A549 (cell line): ENCODE data around the gene FRAT2. TPM values are rescaled to one million over a fixed set of nuclear protein-coding genes. Genes with fewer than 3 reads are reported as not detected.

Experiments
- ATAC-seq, 2 experiments: fragments of 200-7000 bp in 1 of 2; fragments of >200 bp in 1 of 2; cut with Nextera tagmentation in 1 of 2; cut with Tn5 transposase in 1 of 2; 3 replicates each; pipeline versions ENCODE4 v1.8.0 to v1.9.1; 2018 to 2020; ENCODE audit warnings: mild to moderate bottlenecking in 1 of 2, moderate library complexity in 1 of 2
- CTCF ChIA-PET: fragments of 300-600 bp; sonication (Branson Sonifier 250); formaldehyde crosslinking; extraction: SDS; loops from one replicate; lab custom pipeline; 2021; ENCODE audit warnings: antibody characterized with exemption, inconsistent platforms; lab: Yijun Ruan, JAX
- POLR2A ChIA-PET: fragments of 350-600 bp; formaldehyde crosslinking; extraction: SDS; loops from one replicate; lab custom pipeline; 2021; ENCODE audit warnings: antibody characterized with exemption, inconsistent platforms; lab: Yijun Ruan, JAX
- DNase-seq, 2 experiments: peaks; one replicate each; pipeline versions ENCODE4 v3.0.0 to v3.0.0-alpha.2; 2011 to 2016; ENCODE audit warnings: low read depth in 1 of 2, low spot score in 1 of 2
- FAIRE-seq: peaks from 2 replicates; lab custom pipeline; 2011; peaks lifted over from hg19 to GRCh38; lab: Jason Lieb, UNC
- H3K27ac ChIP-seq, 2 experiments: fragments of >200 bp; sonication (Bioruptor Twin); formaldehyde crosslinking; 3 replicates each; pipeline ENCODE4 v1.5.1; 2016 to 2017
- H3K4me1 ChIP-seq: fragments of >200 bp; sonication (Bioruptor Twin); formaldehyde crosslinking; 3 replicates; pipeline ENCODE4 v1.6.1; 2016
- H3K4me2 ChIP-seq: fragments of >200 bp; sonication (Bioruptor Twin); formaldehyde crosslinking; 3 replicates; pipeline ENCODE4 v1.6.1; 2016
- H3K4me3 ChIP-seq: fragments of >200 bp; sonication (Bioruptor Twin); formaldehyde crosslinking; 3 replicates; pipeline ENCODE4 v1.5.1; 2016
- H3K9me3 ChIP-seq: fragments of >200 bp; sonication (Bioruptor Twin); formaldehyde crosslinking; 3 replicates; pipeline ENCODE4 v1.6.1; 2016
- BHLHE40 ChIP-seq: IDR thresholded peaks from 2 replicates; pipeline ENCODE4 v1.6.1; 2012; ENCODE audit warnings: low read depth, low read length, inconsistent platforms
- CHD4 ChIP-seq: fragments of 200-600 bp; sonication (generic); IDR thresholded peaks from 2 replicates; pipeline ENCODE4 v1.6.1; 2016; ENCODE audit warnings: antibody characterized with exemption, mild to moderate bottlenecking, borderline replicate concordance
- EHF ChIP-seq: fragments of 250-450 bp; sonication (Bioruptor Pico); IDR thresholded peaks from 2 replicates; pipeline ENCODE4 v1.5.0; 2020; ENCODE audit warnings: mild to moderate bottlenecking
- EHMT2 ChIP-seq: fragments of 200-600 bp; sonication (generic); IDR thresholded peaks from 2 replicates; pipeline ENCODE4 v1.6.1; 2016; ENCODE audit warnings: antibody characterized with exemption, low read depth, mild to moderate bottlenecking, moderate library complexity
- ESRRA ChIP-seq: fragments of 150-350 bp; IDR thresholded peaks from 2 replicates; pipeline ENCODE4 v1.6.1; 2014; ENCODE audit warnings: mild to moderate bottlenecking, low read length, borderline replicate concordance
- FOXS1 ChIP-seq: fragments of 250-450 bp; sonication (Bioruptor Pico); IDR thresholded peaks from 2 replicates; pipeline ENCODE4 v1.5.0; 2020; ENCODE audit warnings: mild to moderate bottlenecking, moderate library complexity
- GATA3 ChIP-seq: IDR thresholded peaks from 2 replicates; pipeline ENCODE4 v1.6.1; 2012; ENCODE audit warnings: borderline replicate concordance
- JUN ChIP-seq, 2 experiments: fragments of >200 bp; sonication (Bioruptor Twin); formaldehyde crosslinking; IDR thresholded peaks; 2 replicates in 1 of 2; 3 replicates in 1 of 2; pipeline ENCODE4 v1.6.1; 2016 to 2017
- MAFK ChIP-seq: fragments of 450-650 bp; IDR thresholded peaks from 2 replicates; pipeline ENCODE4 v1.6.1; 2014; ENCODE audit not compliant: partially characterized antibody
- NPAS2 ChIP-seq: fragments of 250-450 bp; sonication (Bioruptor Pico); IDR thresholded peaks from 2 replicates; pipeline ENCODE4 v1.8.0; 2022; ENCODE audit warnings: mild to moderate bottlenecking, moderate library complexity, borderline replicate concordance
- PHF8 ChIP-seq: fragments of 200-600 bp; sonication (generic); IDR thresholded peaks from 2 replicates; pipeline ENCODE4 v1.6.1; 2016; ENCODE audit warnings: low read depth, mild to moderate bottlenecking, antibody characterized with exemption, moderate library complexity, borderline replicate concordance
- POLR2A ChIP-seq: IDR thresholded peaks from 2 replicates; pipeline ENCODE4 v1.6.1; 2012; ENCODE audit warnings: mild to moderate bottlenecking, low read length
- RFX5 ChIP-seq: fragments of 450-650 bp; IDR thresholded peaks from 2 replicates; pipeline ENCODE4 v1.7.1; 2014; ENCODE audit warnings: antibody characterized with exemption, mild to moderate bottlenecking, moderate library complexity
- SMC3 ChIP-seq: fragments of >200 bp; sonication (Bioruptor Twin); formaldehyde crosslinking; IDR thresholded peaks from 3 replicates; pipeline ENCODE4 v1.6.1; 2018; ENCODE audit warnings: inconsistent platforms
- TFCP2L1 ChIP-seq: fragments of 250-450 bp; sonication (Bioruptor Pico); IDR thresholded peaks from 2 replicates; pipeline ENCODE4 v1.5.0; 2021; ENCODE audit warnings: mild to moderate bottlenecking
- ZFP36 ChIP-seq: fragments of 450-650 bp; IDR thresholded peaks from 2 replicates; pipeline ENCODE4 v1.6.1; 2014; ENCODE audit warnings: borderline replicate concordance; ENCODE audit not compliant: partially characterized antibody
- WGBS: methylation state at CpG from one replicate; pipeline ENCODE4 v1.1.6; 2017; ENCODE audit errors: missing lambda C conversion rate; 5-methylcytosine and 5-hydroxymethylcytosine counted together
- polyA plus RNA-seq, 4 experiments: library from polyadenylated mRNA; depleted of rRNA in 3 of 4; stranded (reverse); fragments of >200 nt; fragmentation: RNase III in 1 of 4; extraction: RNeasy Plus Mini Kit Qiagen cat#74134 plus additional on column Dnase treatment in 1 of 4; gene quantifications; 2 replicates in 3 of 4; 3 replicates in 1 of 4; pipeline ENCODE4 v1.2.3, GENCODE V29; 2011 to 2017
- TF ChIP-seq, protein P1 (sequence below): fragments of 250-450 bp; sonication (Bioruptor Pico); IDR thresholded peaks from 2 replicates; pipeline ENCODE4 v1.5.0; 2021; ENCODE audit warnings: mild to moderate bottlenecking, moderate library complexity, borderline replicate concordance
- TF ChIP-seq, protein P2 (sequence below): fragments of 200-600 bp; sonication (generic); IDR thresholded peaks from 2 replicates; pipeline ENCODE4 v1.6.1; 2016; ENCODE audit warnings: antibody characterized with exemption, mild to moderate bottlenecking, moderate library complexity
- TF ChIP-seq, protein P3 (sequence below): fragments of 450-650 bp; IDR thresholded peaks from 2 replicates; pipeline ENCODE4 v1.6.1; 2014; ENCODE audit warnings: antibody characterized with exemption
- TF ChIP-seq, protein P4 (sequence below): IDR thresholded peaks from 2 replicates; pipeline ENCODE4 v1.6.1; 2012
- TF ChIP-seq, protein P5 (sequence below): IDR thresholded peaks from 2 replicates; pipeline ENCODE4 v1.6.1; 2012; ENCODE audit warnings: low read depth, borderline replicate concordance
- TF ChIP-seq, protein P6 (sequence below): fragments of >200 bp; sonication (Bioruptor Twin); formaldehyde crosslinking; IDR thresholded peaks from 3 replicates; pipeline ENCODE4 v1.5.1; 2016
- TF ChIP-seq, protein P7 (sequence below): fragments of >200 bp; sonication (Bioruptor Twin); formaldehyde crosslinking; IDR thresholded peaks from 3 replicates; pipeline ENCODE4 v1.6.1; 2016

The FRAT2 gene
- polyA plus RNA-seq, 2 of the 4 experiments (the other 2 are of a cell fraction), result 4.1 to 5.0 TPM

DNA sequence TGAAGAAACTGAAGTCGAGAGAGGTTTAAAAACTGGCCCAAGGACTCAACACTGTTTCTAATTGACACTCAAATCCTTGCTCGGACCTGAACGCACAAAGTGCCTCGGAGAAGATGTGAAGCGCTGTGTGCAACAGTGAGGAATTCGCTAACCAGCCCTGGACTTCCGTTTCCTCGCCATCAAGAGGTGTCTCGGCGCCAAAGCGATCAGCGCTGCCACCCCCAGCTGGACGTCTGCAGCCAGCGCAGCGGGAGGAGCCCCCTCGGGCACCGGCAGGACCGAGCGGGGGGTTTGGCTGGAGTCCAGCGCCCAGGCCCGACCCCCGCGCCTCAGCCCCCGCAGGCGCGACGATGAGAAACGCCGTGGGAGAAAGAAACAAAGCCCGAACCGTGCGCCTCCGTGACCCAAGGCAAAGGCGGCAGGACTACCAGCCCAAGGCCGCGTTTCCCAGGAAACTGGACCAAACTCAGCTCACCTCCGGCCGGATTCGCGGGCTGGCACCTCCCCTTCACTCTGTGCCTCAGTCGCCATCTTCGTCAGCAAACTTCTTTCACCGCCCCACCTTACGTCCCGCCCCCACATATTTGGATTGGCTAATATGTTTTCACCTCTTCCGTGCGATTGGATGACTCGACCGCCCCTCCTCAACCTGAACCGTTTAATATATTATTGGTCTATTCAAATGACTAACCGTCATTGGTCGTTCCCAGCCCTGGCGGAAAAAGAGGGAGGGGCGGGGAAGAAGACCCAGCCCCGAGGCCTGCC is 42.2 kb downstream of the FRAT2 start, which contains the start of gene ARHGAP19:
ARHGAP19 (minus strand) TSS at position 541 of the 765 bp plus-strand sequence; CDS start at position 531, 10 bp downstream.
- FAIRE-seq (peak; percentile 61), ATAC-seq (peak; percentile 96 to 97), DNase-seq (peak; percentile 97 to 99)
- CTCF ChIA-PET, result interaction anchor here (0.8 to 3.6 kb wide), 9 partner anchors 11 to 41 kb away, joined by 3 to 28 read pairs (median 4); partner anchors contain the start of gene FRAT1
- Histone ChIP-seq H3K4me2 (peak within 1 kb of the TSS; percentile 91), H3K27ac (peak within 1 kb of the TSS; percentile 84 to 96), H3K9me3 (no peaks in the 10 kb centered on the region), H3K4me3 (peak within 1 kb of the TSS; percentile 57), H3K4me1 (peaks cover 12% of the 10 kb centered on the region)
- POLR2A ChIA-PET, result interaction anchor here (0.8 to 1.1 kb wide), 5 partner anchors 12 to 109 kb away, joined by 3 to 4 read pairs (median 4); partner anchors contain the start of genes FRAT1 and RRP12
- WGBS, result 1% methylated on average over 43 of the region's 55 CpGs
- TF ChIP-seq, protein P1, sequence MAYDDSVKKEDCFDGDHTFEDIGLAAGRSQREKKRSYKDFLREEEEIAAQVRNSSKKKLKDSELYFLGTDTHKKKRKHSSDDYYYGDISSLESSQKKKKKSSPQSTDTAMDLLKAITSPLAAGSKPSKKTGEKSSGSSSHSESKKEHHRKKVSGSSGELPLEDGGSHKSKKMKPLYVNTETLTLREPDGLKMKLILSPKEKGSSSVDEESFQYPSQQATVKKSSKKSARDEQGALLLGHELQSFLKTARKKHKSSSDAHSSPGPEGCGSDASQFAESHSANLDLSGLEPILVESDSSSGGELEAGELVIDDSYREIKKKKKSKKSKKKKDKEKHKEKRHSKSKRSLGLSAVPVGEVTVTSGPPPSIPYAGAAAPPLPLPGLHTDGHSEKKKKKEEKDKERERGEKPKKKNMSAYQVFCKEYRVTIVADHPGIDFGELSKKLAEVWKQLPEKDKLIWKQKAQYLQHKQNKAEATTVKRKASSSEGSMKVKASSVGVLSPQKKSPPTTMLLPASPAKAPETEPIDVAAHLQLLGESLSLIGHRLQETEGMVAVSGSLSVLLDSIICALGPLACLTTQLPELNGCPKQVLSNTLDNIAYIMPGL (CRISPR knock-in tag), result no peak
- TF ChIP-seq, protein P2, sequence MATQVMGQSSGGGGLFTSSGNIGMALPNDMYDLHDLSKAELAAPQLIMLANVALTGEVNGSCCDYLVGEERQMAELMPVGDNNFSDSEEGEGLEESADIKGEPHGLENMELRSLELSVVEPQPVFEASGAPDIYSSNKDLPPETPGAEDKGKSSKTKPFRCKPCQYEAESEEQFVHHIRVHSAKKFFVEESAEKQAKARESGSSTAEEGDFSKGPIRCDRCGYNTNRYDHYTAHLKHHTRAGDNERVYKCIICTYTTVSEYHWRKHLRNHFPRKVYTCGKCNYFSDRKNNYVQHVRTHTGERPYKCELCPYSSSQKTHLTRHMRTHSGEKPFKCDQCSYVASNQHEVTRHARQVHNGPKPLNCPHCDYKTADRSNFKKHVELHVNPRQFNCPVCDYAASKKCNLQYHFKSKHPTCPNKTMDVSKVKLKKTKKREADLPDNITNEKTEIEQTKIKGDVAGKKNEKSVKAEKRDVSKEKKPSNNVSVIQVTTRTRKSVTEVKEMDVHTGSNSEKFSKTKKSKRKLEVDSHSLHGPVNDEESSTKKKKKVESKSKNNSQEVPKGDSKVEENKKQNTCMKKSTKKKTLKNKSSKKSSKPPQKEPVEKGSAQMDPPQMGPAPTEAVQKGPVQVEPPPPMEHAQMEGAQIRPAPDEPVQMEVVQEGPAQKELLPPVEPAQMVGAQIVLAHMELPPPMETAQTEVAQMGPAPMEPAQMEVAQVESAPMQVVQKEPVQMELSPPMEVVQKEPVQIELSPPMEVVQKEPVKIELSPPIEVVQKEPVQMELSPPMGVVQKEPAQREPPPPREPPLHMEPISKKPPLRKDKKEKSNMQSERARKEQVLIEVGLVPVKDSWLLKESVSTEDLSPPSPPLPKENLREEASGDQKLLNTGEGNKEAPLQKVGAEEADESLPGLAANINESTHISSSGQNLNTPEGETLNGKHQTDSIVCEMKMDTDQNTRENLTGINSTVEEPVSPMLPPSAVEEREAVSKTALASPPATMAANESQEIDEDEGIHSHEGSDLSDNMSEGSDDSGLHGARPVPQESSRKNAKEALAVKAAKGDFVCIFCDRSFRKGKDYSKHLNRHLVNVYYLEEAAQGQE, result peak; percentile 57; the same call in 1 of the 2 replicates
- TF ChIP-seq POLR2A (peak; percentile 72), CHD4 (no peak), NPAS2 (CRISPR knock-in tag) (no peak), RFX5 (peak; percentile 53; the same call in 1 of the 2 replicates), GATA3 (peak; percentile 23; the same call in 1 of the 2 replicates), PHF8 (peak; percentile 95), BHLHE40 (no peak), MAFK (peak; percentile 21), EHF (CRISPR knock-in tag) (peak; percentile 11; the same call in 1 of the 2 replicates), EHMT2 (no peak), FOXS1 (CRISPR knock-in tag) (no peak), ZFP36 (no peak), JUN (IDR thresholded peaks at IDR 0.05) (peak in 1 of 2 experiments; percentile 91; a peak in 3 of 5 replicates), ESRRA (no peak), SMC3 (0 out of 3 replicates have a peak, but pooled peaks have one; percentile 28), TFCP2L1 (0 out of 2 replicates have a peak, but pooled peaks have one; percentile 61)
- TF ChIP-seq, protein P3, sequence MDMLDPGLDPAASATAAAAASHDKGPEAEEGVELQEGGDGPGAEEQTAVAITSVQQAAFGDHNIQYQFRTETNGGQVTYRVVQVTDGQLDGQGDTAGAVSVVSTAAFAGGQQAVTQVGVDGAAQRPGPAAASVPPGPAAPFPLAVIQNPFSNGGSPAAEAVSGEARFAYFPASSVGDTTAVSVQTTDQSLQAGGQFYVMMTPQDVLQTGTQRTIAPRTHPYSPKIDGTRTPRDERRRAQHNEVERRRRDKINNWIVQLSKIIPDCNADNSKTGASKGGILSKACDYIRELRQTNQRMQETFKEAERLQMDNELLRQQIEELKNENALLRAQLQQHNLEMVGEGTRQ, result no peak
- TF ChIP-seq, protein P4, sequence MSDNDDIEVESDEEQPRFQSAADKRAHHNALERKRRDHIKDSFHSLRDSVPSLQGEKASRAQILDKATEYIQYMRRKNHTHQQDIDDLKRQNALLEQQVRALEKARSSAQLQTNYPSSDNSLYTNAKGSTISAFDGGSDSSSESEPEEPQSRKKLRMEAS, result peak; percentile 80
- TF ChIP-seq, protein P5, sequence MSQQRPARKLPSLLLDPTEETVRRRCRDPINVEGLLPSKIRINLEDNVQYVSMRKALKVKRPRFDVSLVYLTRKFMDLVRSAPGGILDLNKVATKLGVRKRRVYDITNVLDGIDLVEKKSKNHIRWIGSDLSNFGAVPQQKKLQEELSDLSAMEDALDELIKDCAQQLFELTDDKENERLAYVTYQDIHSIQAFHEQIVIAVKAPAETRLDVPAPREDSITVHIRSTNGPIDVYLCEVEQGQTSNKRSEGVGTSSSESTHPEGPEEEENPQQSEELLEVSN, result peak; percentile 58; the same call in 1 of the 2 replicates
- TF ChIP-seq, protein P6, sequence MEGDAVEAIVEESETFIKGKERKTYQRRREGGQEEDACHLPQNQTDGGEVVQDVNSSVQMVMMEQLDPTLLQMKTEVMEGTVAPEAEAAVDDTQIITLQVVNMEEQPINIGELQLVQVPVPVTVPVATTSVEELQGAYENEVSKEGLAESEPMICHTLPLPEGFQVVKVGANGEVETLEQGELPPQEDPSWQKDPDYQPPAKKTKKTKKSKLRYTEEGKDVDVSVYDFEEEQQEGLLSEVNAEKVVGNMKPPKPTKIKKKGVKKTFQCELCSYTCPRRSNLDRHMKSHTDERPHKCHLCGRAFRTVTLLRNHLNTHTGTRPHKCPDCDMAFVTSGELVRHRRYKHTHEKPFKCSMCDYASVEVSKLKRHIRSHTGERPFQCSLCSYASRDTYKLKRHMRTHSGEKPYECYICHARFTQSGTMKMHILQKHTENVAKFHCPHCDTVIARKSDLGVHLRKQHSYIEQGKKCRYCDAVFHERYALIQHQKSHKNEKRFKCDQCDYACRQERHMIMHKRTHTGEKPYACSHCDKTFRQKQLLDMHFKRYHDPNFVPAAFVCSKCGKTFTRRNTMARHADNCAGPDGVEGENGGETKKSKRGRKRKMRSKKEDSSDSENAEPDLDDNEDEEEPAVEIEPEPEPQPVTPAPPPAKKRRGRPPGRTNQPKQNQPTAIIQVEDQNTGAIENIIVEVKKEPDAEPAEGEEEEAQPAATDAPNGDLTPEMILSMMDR, result peak; percentile 14; the same call in 1 of the 3 replicates
- TF ChIP-seq, protein P7, sequence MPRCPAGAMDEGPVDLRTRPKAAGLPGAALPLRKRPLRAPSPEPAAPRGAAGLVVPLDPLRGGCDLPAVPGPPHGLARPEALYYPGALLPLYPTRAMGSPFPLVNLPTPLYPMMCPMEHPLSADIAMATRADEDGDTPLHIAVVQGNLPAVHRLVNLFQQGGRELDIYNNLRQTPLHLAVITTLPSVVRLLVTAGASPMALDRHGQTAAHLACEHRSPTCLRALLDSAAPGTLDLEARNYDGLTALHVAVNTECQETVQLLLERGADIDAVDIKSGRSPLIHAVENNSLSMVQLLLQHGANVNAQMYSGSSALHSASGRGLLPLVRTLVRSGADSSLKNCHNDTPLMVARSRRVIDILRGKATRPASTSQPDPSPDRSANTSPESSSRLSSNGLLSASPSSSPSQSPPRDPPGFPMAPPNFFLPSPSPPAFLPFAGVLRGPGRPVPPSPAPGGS, result peak; percentile 58; the same call in 1 of the 3 replicates
